Measurements from ENCODE around the gene CDH23. TPM values are rescaled to one million over a fixed set of nuclear protein-coding genes. Genes with fewer than 3 reads are reported as not detected.

The CDH23 gene
- total RNA-seq, 1 donor = 0.36 TPM

- Histone ChIP-seq H3K27me3 (ENCODE audit: insufficient read depth, low read length) (peaks cover 8% of the 10 kb centered on the region), H3K4me2 (ENCODE audit: insufficient read depth, low read length) (no peak overlapping the region), H3K36me3 (ENCODE audit: insufficient read depth, low read length) (no peaks in the 10 kb centered on the region), H3K79me2 (ENCODE audit: insufficient read depth, low read length) (no peaks in the 10 kb centered on the region), H3K9me3 (ENCODE audit: low read depth, low read length) (no peaks in the 10 kb centered on the region), H3K4me3 (ENCODE audit: insufficient read depth, low read length) (no peak overlapping the region), H3K4me1 (ENCODE audit: insufficient read depth, low read length) (no peaks in the 10 kb centered on the region), H4K20me1 (ENCODE audit: insufficient read depth, low read length) (peaks cover 11% of the 10 kb centered on the region), H2AFZ (ENCODE audit: low read length) (no peak overlapping the region), H3K27ac (ENCODE audit: low read depth, low read length) (no peak overlapping the region)
- TF ChIP-seq, protein P1, sequence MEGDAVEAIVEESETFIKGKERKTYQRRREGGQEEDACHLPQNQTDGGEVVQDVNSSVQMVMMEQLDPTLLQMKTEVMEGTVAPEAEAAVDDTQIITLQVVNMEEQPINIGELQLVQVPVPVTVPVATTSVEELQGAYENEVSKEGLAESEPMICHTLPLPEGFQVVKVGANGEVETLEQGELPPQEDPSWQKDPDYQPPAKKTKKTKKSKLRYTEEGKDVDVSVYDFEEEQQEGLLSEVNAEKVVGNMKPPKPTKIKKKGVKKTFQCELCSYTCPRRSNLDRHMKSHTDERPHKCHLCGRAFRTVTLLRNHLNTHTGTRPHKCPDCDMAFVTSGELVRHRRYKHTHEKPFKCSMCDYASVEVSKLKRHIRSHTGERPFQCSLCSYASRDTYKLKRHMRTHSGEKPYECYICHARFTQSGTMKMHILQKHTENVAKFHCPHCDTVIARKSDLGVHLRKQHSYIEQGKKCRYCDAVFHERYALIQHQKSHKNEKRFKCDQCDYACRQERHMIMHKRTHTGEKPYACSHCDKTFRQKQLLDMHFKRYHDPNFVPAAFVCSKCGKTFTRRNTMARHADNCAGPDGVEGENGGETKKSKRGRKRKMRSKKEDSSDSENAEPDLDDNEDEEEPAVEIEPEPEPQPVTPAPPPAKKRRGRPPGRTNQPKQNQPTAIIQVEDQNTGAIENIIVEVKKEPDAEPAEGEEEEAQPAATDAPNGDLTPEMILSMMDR (IDR thresholded peaks at IDR 0.05; ENCODE audit: extremely low read depth, low read depth, low read length) = no peak
- peak; percentile 38 for DNase-seq (ENCODE audit: insufficient read length, low spot score, missing footprints)
Observed at GRCh38 chr10:71810048-71810750, 413.5 kb downstream of the CDH23 start.

GRCh38 chr10:71811351-71811750, 414.6 kb downstream of the CDH23 start:
- no peaks in the 10 kb centered on the region for H3K79me2 ChIP-seq (ENCODE audit: insufficient read depth, low read length)
- H2AFZ ChIP-seq (ENCODE audit: low read length) = no peak overlapping the region
- peak; percentile 30 for DNase-seq (ENCODE audit: insufficient read length, low spot score, missing footprints)
- H3K4me3 ChIP-seq (ENCODE audit: insufficient read depth, low read length) = no peak overlapping the region
- peaks cover 11% of the 10 kb centered on the region for H3K36me3 ChIP-seq (ENCODE audit: insufficient read depth, low read length)
- H3K9me3 ChIP-seq (ENCODE audit: low read depth, low read length) = no peaks in the 10 kb centered on the region
- no peak overlapping the region for H3K27ac ChIP-seq (ENCODE audit: low read depth, low read length)
- no peak overlapping the region for H3K4me2 ChIP-seq (ENCODE audit: insufficient read depth, low read length)
- TF ChIP-seq, protein P1 (IDR thresholded peaks at IDR 0.05; ENCODE audit: extremely low read depth, low read depth, low read length) = no peak
- H3K4me1 ChIP-seq (ENCODE audit: insufficient read depth, low read length) = no peaks in the 10 kb centered on the region
- H3K27me3 ChIP-seq (ENCODE audit: insufficient read depth, low read length) = peaks cover under 1% of the 10 kb centered on the region
- H4K20me1 ChIP-seq (ENCODE audit: insufficient read depth, low read length) = peaks cover 15% of the 10 kb centered on the region

DNA sequence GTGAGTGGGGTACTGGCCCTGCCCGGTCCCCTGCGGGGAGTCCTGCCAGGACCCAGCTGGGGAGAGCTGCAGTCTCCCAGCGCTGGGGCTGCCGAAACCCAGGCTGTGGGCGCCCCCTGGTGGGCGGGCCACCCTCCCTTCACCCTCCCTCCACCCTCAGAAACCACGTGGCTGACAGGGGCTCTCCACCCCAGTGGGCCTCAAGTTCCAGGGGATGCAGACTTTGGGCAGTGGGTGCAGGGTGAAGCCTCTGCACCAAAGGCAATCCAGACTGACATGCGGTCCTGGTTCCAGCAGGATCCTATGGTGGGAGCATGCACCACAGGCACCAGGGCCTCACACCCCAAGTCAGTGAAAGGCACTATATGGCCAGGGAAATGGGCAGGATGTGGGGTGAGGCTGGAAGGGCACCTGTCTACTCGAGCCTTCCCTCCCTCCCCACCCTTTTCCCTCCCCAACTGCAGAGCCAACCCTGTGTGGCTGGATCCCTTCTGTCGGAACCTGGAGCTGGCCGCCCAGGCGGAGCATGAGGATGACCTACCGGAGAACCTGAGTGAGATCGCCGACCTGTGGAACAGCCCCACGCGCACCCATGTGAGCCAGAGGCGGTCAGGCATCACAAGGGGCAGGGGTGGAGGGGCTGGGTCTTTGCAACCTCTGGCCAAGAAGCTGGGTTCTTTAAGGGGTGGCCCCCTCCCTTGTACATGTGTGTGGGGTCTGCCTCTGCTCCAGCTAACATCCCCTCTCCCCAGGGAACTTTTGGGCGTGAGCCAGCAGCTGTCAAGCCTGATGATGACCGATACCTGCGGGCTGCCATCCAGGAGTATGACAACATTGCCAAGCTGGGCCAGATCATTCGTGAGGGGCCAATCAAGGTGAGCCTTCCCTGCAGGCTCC, 415.5 kb downstream of the CDH23 start:
- Histone ChIP-seq H3K9me3 (ENCODE audit: low read depth, low read length) (no peaks in the 10 kb centered on the region), H3K27me3 (ENCODE audit: insufficient read depth, low read length) (no peaks in the 10 kb centered on the region), H2AFZ (ENCODE audit: low read length) (no peak overlapping the region), H3K36me3 (ENCODE audit: insufficient read depth, low read length) (peaks cover 19% of the 10 kb centered on the region), H3K27ac (ENCODE audit: low read depth, low read length) (no peak overlapping the region), H3K4me1 (ENCODE audit: insufficient read depth, low read length) (no peaks in the 10 kb centered on the region), H4K20me1 (ENCODE audit: insufficient read depth, low read length) (peaks cover 16% of the 10 kb centered on the region), H3K79me2 (ENCODE audit: insufficient read depth, low read length) (no peaks in the 10 kb centered on the region), H3K4me2 (ENCODE audit: insufficient read depth, low read length) (no peak overlapping the region), H3K4me3 (ENCODE audit: insufficient read depth, low read length) (no peak overlapping the region)
- DNase-seq (ENCODE audit: insufficient read length, low spot score, missing footprints) = peak; percentile 98
- TF ChIP-seq, protein P1 (IDR thresholded peaks at IDR 0.05; ENCODE audit: extremely low read depth, low read depth, low read length) = peak; percentile 78
